SK-N-SH treated with all-trans-retinoic acid at 6 μM for 48 hours (cell line): ENCODE measurements around the gene SOX13.

ENCODE experiments used
- ATAC-seq: fragments of 200-7000 bp; cut with Tn5 transposase; 3 replicates; pipeline ENCODE4 v1.9.1; 2020; ENCODE audit warnings: mild to moderate bottlenecking, moderate library complexity
- ARNTL ChIP-seq: fragments of 450-650 bp; formaldehyde crosslinking; IDR thresholded peaks from 2 replicates; pipeline ENCODE4 v1.5.0; 2020; ENCODE audit warnings: low read depth, mild to moderate bottlenecking, moderate library complexity, borderline replicate concordance
- BACH2 ChIP-seq: fragments of 250-450 bp; sonication (Bioruptor Pico); IDR thresholded peaks from 2 replicates; pipeline ENCODE4 v1.9.0; 2021; ENCODE audit warnings: mild to moderate bottlenecking, borderline replicate concordance
- CSDC2 ChIP-seq: fragments of 250-450 bp; sonication (Bioruptor Pico); IDR thresholded peaks from 2 replicates; pipeline ENCODE4 v1.5.0; 2020; ENCODE audit warnings: mild to moderate bottlenecking, moderate library complexity
- CSRNP3 ChIP-seq: fragments of 250-450 bp; sonication (Bioruptor Pico); IDR thresholded peaks from 2 replicates; pipeline ENCODE4 v1.5.1; 2021; ENCODE audit warnings: mild to moderate bottlenecking, moderate library complexity
- ESRRG ChIP-seq: fragments of 250-450 bp; sonication (Bioruptor Pico); IDR thresholded peaks from 2 replicates; pipeline ENCODE4 v1.6.1; 2021; ENCODE audit warnings: mild to moderate bottlenecking
- GLIS3 ChIP-seq: fragments of 250-450 bp; sonication (Bioruptor Pico); IDR thresholded peaks from 2 replicates; pipeline ENCODE4 v1.5.0; 2020; ENCODE audit warnings: mild to moderate bottlenecking, moderate library complexity
- ISL1 ChIP-seq: fragments of 250-450 bp; sonication (Bioruptor Pico); IDR thresholded peaks from 2 replicates; pipeline ENCODE4 v2.1.2; 2022; ENCODE audit warnings: mild to moderate bottlenecking, moderate library complexity
- OSR1 ChIP-seq: fragments of 250-450 bp; sonication (Bioruptor Pico); IDR thresholded peaks from 2 replicates; pipeline ENCODE4 v1.8.0; 2022; ENCODE audit warnings: moderate library complexity, mild to moderate bottlenecking, inconsistent platforms
- PPARA ChIP-seq: fragments of 250-450 bp; sonication (Bioruptor Pico); IDR thresholded peaks from 2 replicates; pipeline ENCODE4 v1.5.0; 2020; ENCODE audit warnings: mild to moderate bottlenecking, borderline replicate concordance
- SNAI2 ChIP-seq: fragments of 250-450 bp; sonication (Bioruptor Pico); IDR thresholded peaks from 2 replicates; pipeline ENCODE4 v1.5.0; 2020; ENCODE audit warnings: mild to moderate bottlenecking, moderate library complexity
- TCF4 ChIP-seq: fragments of 250-450 bp; sonication (Bioruptor Pico); IDR thresholded peaks from 2 replicates; pipeline ENCODE4 v1.8.0; 2021; ENCODE audit warnings: mild to moderate bottlenecking, moderate library complexity, borderline replicate concordance
- TOX ChIP-seq: fragments of 250-450 bp; sonication (Bioruptor Pico); IDR thresholded peaks from 2 replicates; pipeline ENCODE4 v1.8.0; 2021; ENCODE audit warnings: mild to moderate bottlenecking, moderate library complexity, borderline replicate concordance
- ZC3H10 ChIP-seq: fragments of 250-450 bp; sonication (Bioruptor Pico); IDR thresholded peaks from 2 replicates; pipeline ENCODE4 v1.5.1; 2021; ENCODE audit warnings: mild to moderate bottlenecking, moderate library complexity
- ZFP3 ChIP-seq: fragments of 250-450 bp; sonication (Bioruptor Pico); IDR thresholded peaks from 2 replicates; pipeline ENCODE4 v1.5.0; 2020; ENCODE audit warnings: mild to moderate bottlenecking, moderate library complexity
- ZFP30 ChIP-seq: fragments of 450-650 bp; formaldehyde crosslinking; IDR thresholded peaks from 2 replicates; pipeline ENCODE4 v1.5.0; 2022; ENCODE audit warnings: mild to moderate bottlenecking, moderate library complexity
- ZNF70 ChIP-seq: fragments of 450-650 bp; formaldehyde crosslinking; IDR thresholded peaks from 2 replicates; pipeline ENCODE4 v1.5.0; 2020; ENCODE audit warnings: mild to moderate bottlenecking, moderate library complexity
- ZNF8 ChIP-seq: fragments of 450-650 bp; formaldehyde crosslinking; IDR thresholded peaks from 2 replicates; pipeline ENCODE4 v1.5.0; 2020; ENCODE audit warnings: mild to moderate bottlenecking, moderate library complexity
- TF ChIP-seq, protein P1 (sequence below): fragments of 250-450 bp; sonication (Bioruptor Pico); IDR thresholded peaks from 2 replicates; pipeline ENCODE4 v1.5.0; 2020; ENCODE audit warnings: mild to moderate bottlenecking, moderate library complexity
- TF ChIP-seq, protein P2 (sequence below): fragments of 250-450 bp; sonication (Bioruptor Pico); IDR thresholded peaks from 2 replicates; pipeline ENCODE4 v1.5.1; 2020; ENCODE audit warnings: low read depth, mild to moderate bottlenecking, moderate library complexity
- TF ChIP-seq, protein P3 (sequence below): fragments of 250-450 bp; sonication (Bioruptor Pico); IDR thresholded peaks from 2 replicates; pipeline ENCODE4 v1.8.0; 2021; ENCODE audit warnings: low read depth, mild to moderate bottlenecking, moderate library complexity, borderline replicate concordance

The SOX13 gene

GRCh38 chr1:204110894-204111633, 38.1 kb downstream of the SOX13 start:
- TF ChIP-seq, protein P1, sequence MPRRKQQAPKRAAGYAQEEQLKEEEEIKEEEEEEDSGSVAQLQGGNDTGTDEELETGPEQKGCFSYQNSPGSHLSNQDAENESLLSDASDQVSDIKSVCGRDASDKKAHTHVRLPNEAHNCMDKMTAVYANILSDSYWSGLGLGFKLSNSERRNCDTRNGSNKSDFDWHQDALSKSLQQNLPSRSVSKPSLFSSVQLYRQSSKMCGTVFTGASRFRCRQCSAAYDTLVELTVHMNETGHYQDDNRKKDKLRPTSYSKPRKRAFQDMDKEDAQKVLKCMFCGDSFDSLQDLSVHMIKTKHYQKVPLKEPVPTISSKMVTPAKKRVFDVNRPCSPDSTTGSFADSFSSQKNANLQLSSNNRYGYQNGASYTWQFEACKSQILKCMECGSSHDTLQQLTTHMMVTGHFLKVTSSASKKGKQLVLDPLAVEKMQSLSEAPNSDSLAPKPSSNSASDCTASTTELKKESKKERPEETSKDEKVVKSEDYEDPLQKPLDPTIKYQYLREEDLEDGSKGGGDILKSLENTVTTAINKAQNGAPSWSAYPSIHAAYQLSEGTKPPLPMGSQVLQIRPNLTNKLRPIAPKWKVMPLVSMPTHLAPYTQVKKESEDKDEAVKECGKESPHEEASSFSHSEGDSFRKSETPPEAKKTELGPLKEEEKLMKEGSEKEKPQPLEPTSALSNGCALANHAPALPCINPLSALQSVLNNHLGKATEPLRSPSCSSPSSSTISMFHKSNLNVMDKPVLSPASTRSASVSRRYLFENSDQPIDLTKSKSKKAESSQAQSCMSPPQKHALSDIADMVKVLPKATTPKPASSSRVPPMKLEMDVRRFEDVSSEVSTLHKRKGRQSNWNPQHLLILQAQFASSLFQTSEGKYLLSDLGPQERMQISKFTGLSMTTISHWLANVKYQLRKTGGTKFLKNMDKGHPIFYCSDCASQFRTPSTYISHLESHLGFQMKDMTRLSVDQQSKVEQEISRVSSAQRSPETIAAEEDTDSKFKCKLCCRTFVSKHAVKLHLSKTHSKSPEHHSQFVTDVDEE (CRISPR knock-in tag) = no peak
- TF ChIP-seq TOX (CRISPR knock-in tag) = no peak
- no peak for TF ChIP-seq GLIS3 (CRISPR knock-in tag)
- TF ChIP-seq, protein P2, sequence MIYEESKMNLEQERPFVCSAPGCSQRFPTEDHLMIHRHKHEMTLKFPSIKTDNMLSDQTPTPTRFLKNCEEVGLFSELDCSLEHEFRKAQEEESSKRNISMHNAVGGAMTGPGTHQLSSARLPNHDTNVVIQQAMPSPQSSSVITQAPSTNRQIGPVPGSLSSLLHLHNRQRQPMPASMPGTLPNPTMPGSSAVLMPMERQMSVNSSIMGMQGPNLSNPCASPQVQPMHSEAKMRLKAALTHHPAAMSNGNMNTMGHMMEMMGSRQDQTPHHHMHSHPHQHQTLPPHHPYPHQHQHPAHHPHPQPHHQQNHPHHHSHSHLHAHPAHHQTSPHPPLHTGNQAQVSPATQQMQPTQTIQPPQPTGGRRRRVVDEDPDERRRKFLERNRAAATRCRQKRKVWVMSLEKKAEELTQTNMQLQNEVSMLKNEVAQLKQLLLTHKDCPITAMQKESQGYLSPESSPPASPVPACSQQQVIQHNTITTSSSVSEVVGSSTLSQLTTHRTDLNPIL (CRISPR knock-in tag) = no peak
- TF ChIP-seq OSR1 (CRISPR knock-in tag) = no peak
- no peak for TF ChIP-seq ZNF70 (CRISPR knock-in tag)
- TF ChIP-seq CSDC2 (CRISPR knock-in tag) = no peak
- TF ChIP-seq ESRRG (CRISPR knock-in tag) = no peak
- no peak for TF ChIP-seq SNAI2
- TF ChIP-seq ZFP30 (CRISPR knock-in tag) = no peak
- no peak for TF ChIP-seq CSRNP3 (CRISPR knock-in tag)
- no peak for TF ChIP-seq ZFP3 (CRISPR knock-in tag)
- no peak for TF ChIP-seq BACH2 (CRISPR knock-in tag)
- TF ChIP-seq, protein P3, sequence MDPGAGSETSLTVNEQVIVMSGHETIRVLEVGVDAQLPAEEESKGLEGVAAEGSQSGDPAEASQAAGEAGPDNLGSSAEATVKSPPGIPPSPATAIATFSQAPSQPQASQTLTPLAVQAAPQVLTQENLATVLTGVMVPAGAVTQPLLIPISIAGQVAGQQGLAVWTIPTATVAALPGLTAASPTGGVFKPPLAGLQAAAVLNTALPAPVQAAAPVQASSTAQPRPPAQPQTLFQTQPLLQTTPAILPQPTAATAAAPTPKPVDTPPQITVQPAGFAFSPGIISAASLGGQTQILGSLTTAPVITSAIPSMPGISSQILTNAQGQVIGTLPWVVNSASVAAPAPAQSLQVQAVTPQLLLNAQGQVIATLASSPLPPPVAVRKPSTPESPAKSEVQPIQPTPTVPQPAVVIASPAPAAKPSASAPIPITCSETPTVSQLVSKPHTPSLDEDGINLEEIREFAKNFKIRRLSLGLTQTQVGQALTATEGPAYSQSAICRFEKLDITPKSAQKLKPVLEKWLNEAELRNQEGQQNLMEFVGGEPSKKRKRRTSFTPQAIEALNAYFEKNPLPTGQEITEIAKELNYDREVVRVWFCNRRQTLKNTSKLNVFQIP = no peak
- no peak for TF ChIP-seq ZC3H10
- no peak for TF ChIP-seq ZNF8 (CRISPR knock-in tag)
- no peak for TF ChIP-seq PPARA (CRISPR knock-in tag)
- TF ChIP-seq ISL1 = no peak
- no peak for TF ChIP-seq ARNTL (CRISPR knock-in tag)
- TF ChIP-seq TCF4 = no peak
- no peak for ATAC-seq

DNA sequence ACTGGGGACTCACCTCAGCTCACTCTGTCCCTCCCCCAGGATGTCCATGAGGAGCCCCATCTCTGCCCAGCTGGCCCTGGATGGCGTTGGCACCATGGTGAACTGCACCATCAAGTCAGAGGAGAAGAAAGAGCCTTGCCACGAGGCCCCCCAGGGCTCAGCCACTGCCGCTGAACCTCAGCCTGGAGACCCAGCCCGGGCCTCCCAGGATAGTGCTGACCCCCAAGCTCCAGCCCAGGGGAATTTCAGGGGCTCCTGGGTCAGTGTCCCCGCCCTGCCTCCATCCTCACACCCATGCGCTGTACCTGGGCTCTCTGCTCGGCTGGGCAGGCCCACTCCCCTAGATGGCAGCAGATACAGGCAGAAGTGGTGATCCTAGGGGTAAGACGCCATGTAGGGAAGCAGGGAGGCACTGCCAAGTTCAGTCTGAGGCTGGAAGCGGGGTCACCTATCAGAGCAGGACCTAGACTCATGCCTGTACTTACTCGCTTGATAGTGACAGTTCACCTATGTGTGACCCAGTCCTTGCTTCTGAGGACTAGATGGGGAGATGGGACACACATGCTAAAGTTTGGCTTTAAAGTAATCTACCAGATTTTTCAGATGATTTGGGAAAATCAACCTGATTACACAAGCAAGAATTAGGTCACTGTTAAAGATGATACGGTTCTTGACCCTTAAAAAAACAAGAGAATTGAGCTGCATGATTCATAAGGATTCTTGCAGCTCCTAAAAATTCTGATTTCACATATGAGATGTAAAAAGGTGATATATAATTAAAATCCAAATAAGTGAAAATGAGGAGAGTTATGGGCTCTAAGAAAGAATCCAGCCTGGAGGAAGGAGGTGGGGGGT, 40.2 kb downstream of the SOX13 start:
- TF ChIP-seq ARNTL (CRISPR knock-in tag) (no peak), ZC3H10 (no peak), TCF4 (no peak), ESRRG (CRISPR knock-in tag) (no peak)
- TF ChIP-seq, protein P2 (CRISPR knock-in tag) = no peak
- TF ChIP-seq, protein P1 (CRISPR knock-in tag) = no peak
- TF ChIP-seq, protein P3 = no peak
- no peak; the same call in 2 of the 3 replicates for ATAC-seq
